KG1 (cell line): Measurements from ENCODE around the gene PERP.
"Not testable (repeated sequence)": the region's sequence is repeated elsewhere in the genome, so short reads cannot be mapped to it uniquely, and the experiment has no call there.

Experiments
- DNase-seq: peaks from one replicate; lab custom pipeline; 2025; lab: John Stamatoyannopoulos, UW

The PERP gene

GRCh38 chr6:138105446-138105845 lies 1.8 kb downstream of the PERP start:
- no peak for DNase-seq

- DNase-seq: no peak
These were observed 2.5 kb downstream of the PERP start for GRCh38 chr6:138104618-138105213.

GRCh38 chr6:138103871-138104270 lies 3.3 kb downstream of the PERP start:
- DNase-seq: no peak

- no peak for DNase-seq
These were observed 5.1 kb downstream of the PERP start for GRCh38 chr6:138101946-138102731.

- DNase-seq: no peak
These were observed 7.4 kb downstream of the PERP start for GRCh38 chr6:138099832-138100231.

- DNase-seq: no peak
These were observed 8.9 kb downstream of the PERP start for GRCh38 chr6:138098306-138098705.

- DNase-seq: no peak
These were observed 13.0 kb downstream of the PERP start for GRCh38 chr6:138094260-138094659.

- DNase-seq: no peak
These were observed 13.6 kb downstream of the PERP start for GRCh38 chr6:138093632-138094031.

- DNase-seq: no peak
These were observed 14.5 kb downstream of the PERP start for GRCh38 chr6:138092686-138093085.

GRCh38 chr6:138089325-138089724 lies 17.9 kb downstream of the PERP start:
- no peak for DNase-seq

GRCh38 chr6:138088326-138088762 lies 18.9 kb downstream of the PERP start:
- DNase-seq: no peak

GRCh38 chr6:138087593-138088325 lies 19.5 kb downstream of the PERP start:
- no peak for DNase-seq

- DNase-seq: no peak
These were observed 20.5 kb downstream of the PERP start for GRCh38 chr6:138086573-138087196.

- no peak for DNase-seq
These were observed 21.4 kb downstream of the PERP start for GRCh38 chr6:138085839-138086222.

GRCh38 chr6:138084904-138085838 lies 22.0 kb downstream of the PERP start:
- no peak for DNase-seq

- DNase-seq: no peak
These were observed 25.0 kb downstream of the PERP start for GRCh38 chr6:138082232-138082631.

GRCh38 chr6:138079556-138079955 lies 27.7 kb downstream of the PERP start:
- not testable (repeated sequence) for DNase-seq

- DNase-seq: no peak
These were observed 28.7 kb downstream of the PERP start for GRCh38 chr6:138078491-138078890.

GRCh38 chr6:138073264-138073663 lies 34.0 kb downstream of the PERP start:
- DNase-seq: no peak

GRCh38 chr6:138063726-138064125 lies 43.5 kb downstream of the PERP start:
- DNase-seq: no peak

GRCh38 chr6:138054982-138055381 lies 52.2 kb downstream of the PERP start:
- DNase-seq: no peak
